ENCODE results near the gene MYL7. TPM values are rescaled to one million over a fixed set of nuclear protein-coding genes. Genes with fewer than 3 reads are reported as not detected.
A peak's percentile ranks its signal among the peaks of the same experiment; 100 is the strongest.

Gene MYL7
- total RNA-seq, 4 donors from 2014 or later, result not detected

GRCh38 chr7:44109991-44110390, 31.1 kb downstream of the MYL7 start:
- TF ChIP-seq POLR2A (IDR thresholded peaks at IDR 0.05) (no peak), EP300 (IDR thresholded peaks at IDR 0.05) (no peak), POLR2AphosphoS5 (IDR thresholded peaks at IDR 0.05) (no peak), CTCF (IDR thresholded peaks at IDR 0.05) (no peak)
- no peak for ATAC-seq
- WGBS, 2 donors (ENCODE audit: low coverage in 1 of 2), result 80% methylated on average over 1 of the region's 18 CpGs; no CpG with 5 or more reads in 1 of the 2 donors
- peaks cover 0 to 85% of the 10 kb centered on the region in 2 donors for H3K36me3 ChIP-seq
- H3K27me3 ChIP-seq, result no peaks in the 10 kb centered on the region
- H3K4me3 ChIP-seq, result no peak overlapping the region
- no peaks in the 10 kb centered on the region for H3K9me3 ChIP-seq
- H3K4me1 ChIP-seq, result peaks cover 0 to 88% (median 14%) of the 10 kb centered on the region in 3 donors
- H3K27ac ChIP-seq, result peak overlapping the region in 2 of 4 donors; percentile 51 to 91

- no peak for TF ChIP-seq EP300 (IDR thresholded peaks at IDR 0.05)
- no peak for TF ChIP-seq POLR2AphosphoS5 (IDR thresholded peaks at IDR 0.05)
- no peak for TF ChIP-seq CTCF (IDR thresholded peaks at IDR 0.05)
- no peak for TF ChIP-seq POLR2A (IDR thresholded peaks at IDR 0.05)
- peak overlapping the region in 3 of 4 donors; percentile 22 to 93 (median 91) for H3K27ac ChIP-seq
- 67% methylated on average over 3 of the region's 21 CpGs; no CpG with 5 or more reads in 1 of the 2 donors for WGBS, 2 donors (ENCODE audit: low coverage in 1 of 2)
- no peak for ATAC-seq
- H3K36me3 ChIP-seq, result peaks cover 0 to 76% of the 10 kb centered on the region in 2 donors
- peaks cover 0 to 88% (median 16%) of the 10 kb centered on the region in 3 donors for H3K4me1 ChIP-seq
- no peaks in the 10 kb centered on the region for H3K9me3 ChIP-seq
- H3K4me3 ChIP-seq, result no peak overlapping the region
- no peaks in the 10 kb centered on the region for H3K27me3 ChIP-seq
Measured at GRCh38 chr7:44108768-44109750, 32.1 kb downstream of the MYL7 start.

- no peaks in the 10 kb centered on the region for H3K9me3 ChIP-seq
- WGBS, 2 donors (ENCODE audit: low coverage in 1 of 2), result 71 to 92% methylated on average over 7 to 9 of the region's 21 CpGs
- H3K27ac ChIP-seq, result peak overlapping the region in 3 of 4 donors; percentile 91 to 93 (median 92)
- no peaks in the 10 kb centered on the region for H3K27me3 ChIP-seq
- peaks cover 0 to 96% (median 16%) of the 10 kb centered on the region in 3 donors for H3K4me1 ChIP-seq
- H3K4me3 ChIP-seq, result no peak overlapping the region
- no peak for ATAC-seq
- TF ChIP-seq POLR2A (IDR thresholded peaks at IDR 0.05) (no peak), POLR2AphosphoS5 (IDR thresholded peaks at IDR 0.05) (no peak), EP300 (IDR thresholded peaks at IDR 0.05) (no peak), CTCF (IDR thresholded peaks at IDR 0.05) (no peak)
- peaks cover 0 to 67% of the 10 kb centered on the region in 2 donors for H3K36me3 ChIP-seq
Measured at GRCh38 chr7:44107961-44108767, 33.0 kb downstream of the MYL7 start.

- H3K9me3 ChIP-seq, result no peaks in the 10 kb centered on the region
- no peaks in the 10 kb centered on the region for H3K27me3 ChIP-seq
- H3K36me3 ChIP-seq, result peaks cover 0 to 59% of the 10 kb centered on the region in 2 donors
- TF ChIP-seq CTCF (IDR thresholded peaks at IDR 0.05) (no peak), EP300 (IDR thresholded peaks at IDR 0.05) (no peak), POLR2A (IDR thresholded peaks at IDR 0.05) (no peak), POLR2AphosphoS5 (IDR thresholded peaks at IDR 0.05) (no peak)
- no peak for ATAC-seq
- H3K4me3 ChIP-seq, result no peak overlapping the region
- peaks cover 0 to 96% (median 16%) of the 10 kb centered on the region in 3 donors for H3K4me1 ChIP-seq
- H3K27ac ChIP-seq, result peak overlapping the region in 3 of 4 donors; percentile 91 to 93 (median 92)
- no CpG with 5 or more reads among the region's 18 CpGs for WGBS, 2 donors (ENCODE audit: low coverage in 1 of 2)
Measured at GRCh38 chr7:44107116-44107960, 33.8 kb downstream of the MYL7 start.

Measured in gastroesophageal sphincter (tissue), 4 donors.